Upper lobe of left lung (tissue), 4 donors: ENCODE results near the gene SLCO3A1.

ENCODE experiments used
- CTCF ChIP-seq, 6 experiments: fragments of 450-650 bp in 4 of 6; fragments of 200-600 bp in 2 of 6; sonication (generic) in 2 of 6; IDR thresholded peaks; one replicate each; pipeline ENCODE4 v1.5.1; 2016 to 2019; ENCODE audit warnings: antibody characterized with exemption in 6 of 6
- EP300 ChIP-seq, 4 donors: sonication (generic); formaldehyde crosslinking; IDR thresholded peaks; one replicate each; pipeline ENCODE4 v1.5.1; 2017; ENCODE audit warnings: antibody characterized with exemption in 4 of 4, control low read depth in 2 of 4
- POLR2A ChIP-seq, 4 donors: fragments of 450-650 bp; IDR thresholded peaks; one replicate each; pipeline ENCODE4 v1.5.1; 2016 to 2017; ENCODE audit warnings: antibody characterized with exemption in 4 of 4, mild to moderate bottlenecking in 2 of 4
- POLR2AphosphoS5 ChIP-seq, 2 donors: sonication (generic); formaldehyde crosslinking; IDR thresholded peaks; one replicate each; pipeline ENCODE4 v1.5.1; 2017; ENCODE audit warnings: antibody characterized with exemption in 2 of 2

- TF ChIP-seq CTCF (IDR thresholded peaks at IDR 0.05) (no peak), POLR2AphosphoS5 (IDR thresholded peaks at IDR 0.05) (no peak), POLR2A (IDR thresholded peaks at IDR 0.05) (no peak), EP300 (IDR thresholded peaks at IDR 0.05) (no peak)
Measured at GRCh38 chr15:92118936-92119325, 265.4 kb downstream of the SLCO3A1 start.
